Breast epithelium (tissue), 4 donors: ENCODE results near the gene GYS1. TPM values are rescaled to one million over a fixed set of nuclear protein-coding genes. Genes with fewer than 3 reads are reported as not detected.
"Not testable (repeated sequence)": the region's sequence is repeated elsewhere in the genome, so short reads cannot be mapped to it uniquely, and the experiment has no call there.

Source experiments
- DNase-seq, 2 donors: peaks; one replicate each; pipeline ENCODE4 v3.0.0-alpha.2; 2019; ENCODE audit warnings: low spot score in 2 of 2
- H3K27ac ChIP-seq, 2 donors: fragments of 200-600 bp; sonication (generic) in 1 of 2; one replicate each; pipeline ENCODE4 v1.5.1; 2016 to 2019; ENCODE audit warnings: mild to moderate bottlenecking in 1 of 2
- H3K27me3 ChIP-seq, 2 donors: fragments of 200-600 bp; sonication (generic) in 1 of 2; one replicate each; pipeline versions ENCODE4 v1.5.1 to v1.6.0; 2017 to 2019; ENCODE audit warnings: control low read depth in 1 of 2, mild to moderate bottlenecking in 1 of 2
- H3K36me3 ChIP-seq: fragments of 200-600 bp; one replicate; pipeline ENCODE4 v1.5.1; 2019
- H3K4me1 ChIP-seq, 2 donors: fragments of 200-600 bp; sonication (generic); one replicate each; pipeline ENCODE4 v1.5.1; 2016 to 2019; ENCODE audit warnings: control low read depth in 1 of 2
- H3K4me3 ChIP-seq, 3 donors: fragments of 200-600 bp; sonication (generic); 1 replicate in 2 of 3; 2 replicates in 1 of 3; pipeline ENCODE4 v1.5.1; 2016 to 2019; ENCODE audit warnings: mild to moderate bottlenecking in 3 of 3, moderate library complexity in 2 of 3
- H3K9me3 ChIP-seq, 2 donors: fragments of 200-600 bp; sonication (generic) in 1 of 2; one replicate each; pipeline ENCODE4 v1.5.1; 2016 to 2019; ENCODE audit warnings: control low read depth in 1 of 2
- CTCF ChIP-seq, 3 donors: fragments of 450-650 bp; IDR thresholded peaks; one replicate each; pipeline ENCODE4 v1.5.1; 2016 to 2017; ENCODE audit warnings: antibody characterized with exemption in 3 of 3, mild to moderate bottlenecking in 3 of 3, moderate library complexity in 3 of 3
- POLR2A ChIP-seq: fragments of 450-650 bp; IDR thresholded peaks from one replicate; pipeline ENCODE4 v1.6.1; 2016; ENCODE audit warnings: antibody characterized with exemption, mild to moderate bottlenecking, moderate library complexity
- POLR2AphosphoS5 ChIP-seq, 3 donors: sonication (generic); formaldehyde crosslinking; IDR thresholded peaks; one replicate each; pipeline ENCODE4 v1.6.1; 2017; ENCODE audit warnings: antibody characterized with exemption in 3 of 3
- intact Hi-C: fragments of 100-400 bp; cut with DNase I; formaldehyde crosslinking; loops from one replicate; pipeline ENCODE4 v1.15.1; 2023; ENCODE audit warnings: low total_unique reads
- total RNA-seq, 3 donors: library from RNA; depleted of rRNA; stranded (reverse); fragments of >200 nt; gene quantifications; one replicate each; pipeline ENCODE4 v1.1.0, GENCODE V29; 2016

The GYS1 gene
- total RNA-seq, 3 donors from 2014 or later, result 24.0 to 26.4 (median 24.6) TPM

- no peaks in the 10 kb centered on the region for H3K9me3 ChIP-seq
- intact Hi-C loops, result no loop called here
- H3K36me3 ChIP-seq, result peaks cover 4% of the 10 kb centered on the region
- DNase-seq, result peak in 1 of 2 donors; percentile 57
- TF ChIP-seq CTCF (IDR thresholded peaks at IDR 0.05) (peak in 1 of 3 donors; percentile 9), POLR2A (no peak)
- no peak overlapping the region for H3K27ac ChIP-seq
- H3K27me3 ChIP-seq, result no peaks in the 10 kb centered on the region
- peak overlapping the region; percentile 43 to 70 (median 56) for H3K4me3 ChIP-seq
- peaks cover 0 to 6% of the 10 kb centered on the region in 2 donors for H3K4me1 ChIP-seq
These were observed 26.3 kb upstream of the GYS1 start for GRCh38 chr19:49019242-49019932.

GRCh38 chr19:49018388-49019241 lies 25.5 kb upstream of the GYS1 start:
- H3K4me1 ChIP-seq, DNase-seq, H3K36me3 ChIP-seq, intact Hi-C loops, H3K27me3 ChIP-seq, H3K27ac ChIP-seq, H3K9me3 ChIP-seq: not testable (repeated sequence)
- peak overlapping the region; percentile 43 to 70 (median 56) for H3K4me3 ChIP-seq

GRCh38 chr19:49017666-49018351 lies 24.7 kb upstream of the GYS1 start:
- H3K9me3 ChIP-seq, result no peaks in the 10 kb centered on the region
- no peak for DNase-seq
- H3K27me3 ChIP-seq, result no peaks in the 10 kb centered on the region
- H3K4me1 ChIP-seq, result peaks cover 0 to 6% of the 10 kb centered on the region in 2 donors
- TF ChIP-seq CTCF (IDR thresholded peaks at IDR 0.05) (no peak), POLR2A (no peak), POLR2AphosphoS5 (IDR thresholded peaks at IDR 0.05) (no peak)
- H3K4me3 ChIP-seq, result peak overlapping the region; percentile 43 to 70 (median 56)
- intact Hi-C loops, result no loop called here
- peaks cover 4% of the 10 kb centered on the region for H3K36me3 ChIP-seq
- no peak overlapping the region for H3K27ac ChIP-seq

GRCh38 chr19:49017041-49017665 lies 24.0 kb upstream of the GYS1 start, which contains the start of gene LHB:
LHB (minus strand) TSS chr19:49017091; CDS start chr19:49017081, 10 bp downstream.
- no peaks in the 10 kb centered on the region for H3K9me3 ChIP-seq
- no peak within 1 kb of the TSS for H3K27ac ChIP-seq
- TF ChIP-seq POLR2AphosphoS5 (IDR thresholded peaks at IDR 0.05), result no peak
- TF ChIP-seq POLR2A, result no peak
- TF ChIP-seq CTCF (IDR thresholded peaks at IDR 0.05), result no peak
- intact Hi-C loops, result no loop called here
- DNase-seq, result no peak
- peaks cover 4% of the 10 kb centered on the region for H3K36me3 ChIP-seq
- no peaks in the 10 kb centered on the region for H3K27me3 ChIP-seq
- peak within 1 kb of the TSS; percentile 43 to 70 (median 56) for H3K4me3 ChIP-seq
- peaks cover 0 to 6% of the 10 kb centered on the region in 2 donors for H3K4me1 ChIP-seq

- H3K4me3 ChIP-seq, result no peak overlapping the region
- no peaks in the 10 kb centered on the region for H3K27me3 ChIP-seq
- H3K4me1 ChIP-seq, result peaks cover 0 to 6% of the 10 kb centered on the region in 2 donors
- no peak for DNase-seq
- TF ChIP-seq POLR2AphosphoS5 (IDR thresholded peaks at IDR 0.05), result no peak
- no peak for TF ChIP-seq POLR2A
- TF ChIP-seq CTCF (IDR thresholded peaks at IDR 0.05), result no peak
- no peaks in the 10 kb centered on the region for H3K9me3 ChIP-seq
- H3K27ac ChIP-seq, result no peak overlapping the region
- intact Hi-C loops, result no loop called here
- H3K36me3 ChIP-seq, result peaks cover 4% of the 10 kb centered on the region
These were observed 23.1 kb upstream of the GYS1 start for GRCh38 chr19:49016067-49016839.
